Liver (tissue), 9 donors: Measurements from ENCODE around the gene NFE2L1. TPM values are rescaled to one million over a fixed set of nuclear protein-coding genes. Genes with fewer than 3 reads are reported as not detected.

Experiments
- DNase-seq: peaks from one replicate; pipeline ENCODE4 v3.0.0-alpha.2; 2017; ENCODE audit warnings: low spot score
- H3K27ac ChIP-seq, 2 donors: one replicate each; pipeline ENCODE4 v1.7.0; 2013; ENCODE audit warnings: inconsistent platforms in 2 of 2, low read length in 2 of 2, control low read depth in 1 of 2, low read depth in 1 of 2, mild to moderate bottlenecking in 1 of 2
- H3K27me3 ChIP-seq, 4 donors: one replicate each; pipeline versions ENCODE4 v1.6.1 to v1.7.0; 2013; ENCODE audit warnings: low read length in 3 of 4, inconsistent platforms in 1 of 4, mild to moderate bottlenecking in 1 of 4, moderate library complexity in 1 of 4; ENCODE audit not compliant: control insufficient read depth in 4 of 4, insufficient read depth in 4 of 4
- H3K36me3 ChIP-seq, 4 donors: one replicate each; pipeline versions ENCODE4 v1.6.1 to v1.7.0; 2013; ENCODE audit warnings: low read length in 3 of 4, mild to moderate bottlenecking in 3 of 4, low read depth in 1 of 4, moderate library complexity in 1 of 4; ENCODE audit not compliant: control insufficient read depth in 4 of 4, insufficient read depth in 3 of 4
- H3K4me1 ChIP-seq, 4 donors: one replicate each; pipeline versions ENCODE4 v1.6.1 to v1.7.0; 2013; ENCODE audit warnings: low read length in 3 of 4, mild to moderate bottlenecking in 3 of 4, moderate library complexity in 1 of 4; ENCODE audit not compliant: control insufficient read depth in 4 of 4, insufficient read depth in 4 of 4
- H3K4me3 ChIP-seq, 3 donors: one replicate each; pipeline versions ENCODE4 v1.6.1 to v1.7.0; 2013; ENCODE audit warnings: low read length in 3 of 3, control low read depth in 1 of 3, low read depth in 1 of 3, mild to moderate bottlenecking in 1 of 3
- H3K9ac ChIP-seq, 2 donors: one replicate each; pipeline ENCODE4 v1.7.0; 2013; ENCODE audit warnings: low read length in 2 of 2, mild to moderate bottlenecking in 2 of 2, moderate library complexity in 2 of 2, control low read depth in 1 of 2, low read depth in 1 of 2
- H3K9me3 ChIP-seq, 4 donors: one replicate each; pipeline versions ENCODE4 v1.6.1 to v1.7.0; 2013; ENCODE audit warnings: low read length in 3 of 4; ENCODE audit not compliant: control insufficient read depth in 4 of 4
- ATF3 ChIP-seq: IDR thresholded peaks from 2 replicates; pipeline ENCODE4 v1.6.1; 2016; ENCODE audit warnings: antibody characterized with exemption
- CTCF ChIP-seq: fragments of 150-350 bp; IDR thresholded peaks from 2 replicates; pipeline ENCODE4 v1.5.1; 2017; ENCODE audit warnings: improper control_type of control experiment, low read depth, low read length; ENCODE audit not compliant: missing input control
- EGR1 ChIP-seq, 2 donors: IDR thresholded peaks; 2 replicates each; pipeline ENCODE4 v1.6.1; 2016 to 2018; ENCODE audit warnings: antibody characterized with exemption in 2 of 2, low read depth in 2 of 2
- FOXA1 ChIP-seq: IDR thresholded peaks from 2 replicates; pipeline ENCODE4 v1.6.1; 2016; ENCODE audit warnings: antibody characterized with exemption
- FOXA2 ChIP-seq: IDR thresholded peaks from 2 replicates; pipeline ENCODE4 v1.6.1; 2016; ENCODE audit warnings: antibody characterized with exemption
- GABPA ChIP-seq, 2 donors: IDR thresholded peaks in 1 of 2; conservative IDR thresholded peaks in 1 of 2; 2 replicates each; pipeline ENCODE4 v1.6.1; 2016; ENCODE audit warnings: antibody characterized with exemption in 2 of 2, mild to moderate bottlenecking in 1 of 2, moderate library complexity in 1 of 2
- HNF4A ChIP-seq, 2 donors: conservative IDR thresholded peaks; 2 replicates each; pipeline ENCODE4 v1.6.1; 2016; ENCODE audit warnings: antibody characterized with exemption in 2 of 2, mild to moderate bottlenecking in 2 of 2
- JUND ChIP-seq, 2 donors: IDR thresholded peaks; 2 replicates each; pipeline ENCODE4 v1.6.1; 2016; ENCODE audit warnings: antibody characterized with exemption in 2 of 2
- MAX ChIP-seq: IDR thresholded peaks from 2 replicates; pipeline ENCODE4 v1.6.1; 2016; ENCODE audit warnings: antibody characterized with exemption
- NR2F2 ChIP-seq: IDR thresholded peaks from 2 replicates; pipeline ENCODE4 v1.6.1; 2016; ENCODE audit warnings: antibody characterized with exemption
- RAD21 ChIP-seq, 2 donors: IDR thresholded peaks; 2 replicates each; pipeline ENCODE4 v1.6.1; 2016; ENCODE audit warnings: antibody characterized with exemption in 2 of 2, mild to moderate bottlenecking in 2 of 2
- REST ChIP-seq: IDR thresholded peaks from 2 replicates; pipeline ENCODE4 v1.6.1; 2016; ENCODE audit warnings: antibody characterized with exemption, mild to moderate bottlenecking
- RXRA ChIP-seq, 2 donors: IDR thresholded peaks; 2 replicates each; pipeline ENCODE4 v1.6.1; 2017 to 2018; ENCODE audit warnings: antibody characterized with exemption in 2 of 2, mild to moderate bottlenecking in 1 of 2
- SP1 ChIP-seq: IDR thresholded peaks from 2 replicates; pipeline ENCODE4 v1.6.1; 2018; ENCODE audit warnings: antibody characterized with exemption, mild to moderate bottlenecking
- TAF1 ChIP-seq: conservative IDR thresholded peaks from 2 replicates; pipeline ENCODE4 v1.6.1; 2016; ENCODE audit warnings: antibody characterized with exemption, mild to moderate bottlenecking
- YY1 ChIP-seq: IDR thresholded peaks from 2 replicates; pipeline ENCODE4 v1.6.1; 2016; ENCODE audit warnings: antibody characterized with exemption, mild to moderate bottlenecking
- ZBTB33 ChIP-seq: IDR thresholded peaks from 2 replicates; pipeline ENCODE4 v1.6.1; 2016; ENCODE audit warnings: antibody characterized with exemption
- WGBS: extraction: QIAGEN DNeasy Blood & Tissue Kit; methylation state at CpG from one replicate; pipeline ENCODE4 v1.1.7; 2013; 5-methylcytosine and 5-hydroxymethylcytosine counted together
- polyA plus RNA-seq, 2 donors: library from polyadenylated mRNA; stranded (reverse) in 1 of 2; unstranded in 1 of 2; fragments of 200-250 nt in 1 of 2; fragments of >200 nt in 1 of 2; fragmentation: Nextera tagmentation in 1 of 2; extraction: Ambion mirVana in 1 of 2; gene quantifications; one replicate each; pipeline versions ENCODE4 v1.2.1 to v1.2.3, GENCODE V29; 2013 to 2015
- total RNA-seq, 2 donors: library from RNA; depleted of rRNA; stranded (reverse); fragments of >200 nt; gene quantifications; one replicate each; pipeline ENCODE4 v1.2.3, GENCODE V29; 2014
- donor health status: healthy.
- donor health status: healthy.
- donor health status: healthy.
- donor health status: healthy.
- donor health status: healthy.

The NFE2L1 gene
- total and polyA plus RNA-seq, 4 donors: 14.3 to 79.5 (median 57.6) TPM

- Histone ChIP-seq H3K36me3 (peaks cover 10 to 42% (median 37%) of the 10 kb centered on the region in 4 donors), H3K9ac (no peak overlapping the region), H3K4me3 (no peak overlapping the region), H3K27ac (no peak overlapping the region), H3K9me3 (no peaks in the 10 kb centered on the region), H3K4me1 (peaks cover 34 to 72% (median 54%) of the 10 kb centered on the region in 4 donors), H3K27me3 (no peaks in the 10 kb centered on the region)
- no peak for TF ChIP-seq EGR1 (IDR thresholded peaks at IDR 0.05; ENCODE audit: low read depth in 2 of 2)
- no peak for TF ChIP-seq JUND (IDR thresholded peaks at IDR 0.05)
- no peak for TF ChIP-seq REST
- TF ChIP-seq MAX: no peak
- TF ChIP-seq SP1: no peak
- TF ChIP-seq RXRA (IDR thresholded peaks at IDR 0.05): no peak
- TF ChIP-seq CTCF: no peak
- no peak for TF ChIP-seq ZBTB33
- TF ChIP-seq HNF4A (conservative IDR thresholded peaks at IDR 0.05): no peak
- TF ChIP-seq NR2F2: no peak
- TF ChIP-seq YY1: no peak
- no peak for TF ChIP-seq FOXA2
- TF ChIP-seq GABPA (IDR thresholded peaks at IDR 0.05 in 1 of 2, conservative IDR thresholded peaks at IDR 0.05 in 1 of 2): no peak
- 85% methylated on average over 5 of the region's 5 CpGs for WGBS
- DNase-seq: no peak
These were observed 7.5 kb downstream of the NFE2L1 start for GRCh38 chr17:48055531-48056245.

GRCh38 chr17:48056246-48056745 lies 8.1 kb downstream of the NFE2L1 start:
- Histone ChIP-seq H3K27ac (no peak overlapping the region), H3K4me3 (no peak overlapping the region), H3K4me1 (peaks cover 31 to 66% (median 48%) of the 10 kb centered on the region in 4 donors), H3K36me3 (peaks cover 10 to 44% (median 38%) of the 10 kb centered on the region in 4 donors), H3K9me3 (no peaks in the 10 kb centered on the region), H3K27me3 (no peaks in the 10 kb centered on the region), H3K9ac (no peak overlapping the region)
- 93% methylated on average over 10 of the region's 10 CpGs for WGBS
- no peak for DNase-seq
- TF ChIP-seq RAD21 (IDR thresholded peaks at IDR 0.05) (no peak), SP1 (no peak), FOXA2 (no peak), JUND (IDR thresholded peaks at IDR 0.05) (no peak), RXRA (IDR thresholded peaks at IDR 0.05) (no peak), MAX (no peak), EGR1 (IDR thresholded peaks at IDR 0.05; ENCODE audit: low read depth in 2 of 2) (no peak), GABPA (IDR thresholded peaks at IDR 0.05 in 1 of 2, conservative IDR thresholded peaks at IDR 0.05 in 1 of 2) (no peak), ATF3 (no peak), REST (no peak), NR2F2 (no peak), TAF1 (no peak), FOXA1 (no peak)
